T-helper 9 cell (primary cell): Measurements from ENCODE around the gene RALGAPA2.

Source experiments
- DNase-seq: peaks from one replicate; pipeline ENCODE4 v3.0.0-alpha.2; 2020

Gene RALGAPA2

GRCh38 chr20:20528861-20529260 is 183.6 kb downstream of the RALGAPA2 start:
- no peak for DNase-seq

- DNase-seq: no peak
These were observed 184.8 kb downstream of the RALGAPA2 start for GRCh38 chr20:20527661-20528060.

DNA sequence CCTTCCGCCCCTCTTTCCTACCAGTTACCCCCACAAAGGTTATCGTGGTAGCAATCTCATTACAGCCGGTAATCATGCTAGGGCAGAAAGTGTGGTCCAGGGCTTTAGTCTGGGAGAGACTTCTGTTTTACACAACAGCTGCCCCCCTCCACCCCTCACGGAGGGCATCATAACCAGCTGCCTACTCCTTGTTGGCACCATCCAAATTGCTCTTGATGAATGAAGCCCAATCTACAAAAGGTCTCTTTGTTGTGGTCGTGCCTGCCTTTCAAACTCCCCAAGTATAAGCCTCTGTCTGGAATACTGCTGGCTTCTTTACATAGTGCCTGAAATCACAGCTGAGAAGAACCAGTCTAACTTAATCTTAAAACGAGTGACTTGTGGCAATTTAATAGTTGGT is 186.7 kb downstream of the RALGAPA2 start:
- DNase-seq: no peak

DNA sequence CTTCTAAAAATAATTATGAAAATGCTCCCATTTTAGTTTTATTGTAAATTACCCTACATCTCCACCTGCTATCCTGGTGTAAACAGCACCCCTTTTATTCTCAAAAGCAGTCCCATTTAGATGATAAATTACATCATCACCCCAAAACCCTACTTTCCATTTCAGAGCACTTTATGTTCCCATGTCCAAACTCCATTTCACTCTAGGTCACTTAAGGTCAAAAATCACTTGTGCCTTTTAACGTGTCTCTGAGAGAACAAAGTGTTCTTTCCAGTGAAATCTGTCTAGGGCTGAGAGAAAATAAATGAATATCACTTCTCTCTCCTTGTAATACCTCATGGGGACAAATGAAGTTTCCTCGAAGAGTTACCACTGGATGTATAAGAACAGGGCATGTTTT is 187.2 kb downstream of the RALGAPA2 start:
- no peak for DNase-seq

- DNase-seq: no peak
These were observed 187.7 kb downstream of the RALGAPA2 start for GRCh38 chr20:20524756-20525155.

DNA sequence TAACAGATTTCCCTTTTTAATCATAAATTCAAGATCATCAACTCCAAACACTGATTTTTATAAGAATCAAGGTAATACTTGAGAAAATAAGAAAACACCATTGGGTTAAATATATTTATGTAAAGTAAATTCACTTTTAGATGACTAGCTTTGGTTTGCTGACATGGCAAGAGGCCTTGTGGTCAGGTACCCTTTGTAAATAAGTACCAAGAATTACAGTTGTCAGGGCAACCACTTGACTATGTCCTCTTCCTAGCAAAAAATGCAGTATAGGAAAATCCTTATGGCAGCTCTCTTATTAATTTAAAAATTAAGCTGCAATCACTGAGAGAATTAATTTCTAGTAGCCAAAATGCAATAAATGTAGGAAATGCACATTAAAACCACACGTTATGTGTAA is 190.7 kb downstream of the RALGAPA2 start:
- no peak for DNase-seq

DNA sequence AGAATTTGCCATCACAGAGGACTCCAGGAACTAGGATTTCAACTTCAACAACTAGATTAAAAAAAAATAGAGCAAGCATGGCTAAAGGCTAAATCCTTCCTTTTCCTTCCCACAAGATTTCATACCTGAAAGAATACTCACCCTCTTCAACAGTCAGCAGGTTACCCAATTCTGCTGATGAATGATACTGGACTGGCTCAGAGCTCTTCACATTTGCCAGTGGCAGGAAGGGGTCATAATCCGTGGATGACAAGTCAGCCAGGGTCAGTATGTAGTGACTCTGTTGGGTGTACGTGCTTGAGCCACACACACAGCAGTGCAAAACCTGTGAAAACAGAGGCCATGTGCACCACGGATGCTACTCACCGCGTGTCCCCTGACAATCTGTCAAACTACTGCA is 191.7 kb downstream of the RALGAPA2 start:
- no peak for DNase-seq

DNA sequence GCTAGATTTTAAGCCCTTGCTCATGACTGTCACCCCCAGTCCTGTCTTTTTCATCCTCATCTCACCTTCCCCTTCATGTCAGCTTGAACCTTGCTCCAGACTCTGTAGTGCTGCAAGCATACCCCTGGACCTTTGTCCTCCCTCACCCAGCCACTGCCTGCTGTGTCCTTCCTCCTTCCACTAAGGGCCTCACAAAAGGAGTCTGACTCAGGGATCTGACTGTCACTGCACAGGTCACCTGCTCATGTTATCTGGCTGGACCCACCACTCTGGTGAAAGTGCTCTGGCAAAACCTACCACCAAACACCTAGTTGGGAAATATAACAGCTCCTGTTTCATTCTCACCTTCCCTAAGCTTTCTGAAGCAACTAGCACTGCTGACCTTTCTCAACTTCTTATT is 193.2 kb downstream of the RALGAPA2 start:
- no peak for DNase-seq

DNA sequence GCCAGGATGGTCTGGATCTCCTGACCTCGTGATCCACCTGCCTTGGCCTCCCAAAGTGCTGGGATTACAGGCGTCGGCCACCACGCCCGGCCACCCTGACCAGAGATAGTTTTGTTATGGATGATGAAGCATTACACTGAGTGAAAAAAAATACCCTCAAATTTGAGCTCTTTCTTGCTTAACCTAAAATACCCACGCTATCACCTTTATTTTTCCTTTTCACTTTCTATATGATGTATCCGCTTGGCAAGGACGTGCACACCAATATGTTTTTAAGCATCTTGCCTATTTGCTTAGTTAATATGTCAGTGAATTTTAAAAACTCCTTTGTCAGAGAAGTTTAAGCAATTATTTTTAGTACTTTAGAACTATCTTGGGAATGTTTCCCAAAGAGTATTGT is 194.2 kb downstream of the RALGAPA2 start:
- DNase-seq: no peak

- no peak for DNase-seq
These were observed 195.1 kb downstream of the RALGAPA2 start for GRCh38 chr20:20517296-20517695.

- no peak for DNase-seq
These were observed 198.7 kb downstream of the RALGAPA2 start for GRCh38 chr20:20513720-20514119.

- DNase-seq: no peak
These were observed 206.9 kb downstream of the RALGAPA2 start for GRCh38 chr20:20505554-20505953.

GRCh38 chr20:20503777-20504530 is 208.5 kb downstream of the RALGAPA2 start:
- no peak for DNase-seq

- no peak for DNase-seq
These were observed 211.3 kb downstream of the RALGAPA2 start for GRCh38 chr20:20501128-20501527.

DNA sequence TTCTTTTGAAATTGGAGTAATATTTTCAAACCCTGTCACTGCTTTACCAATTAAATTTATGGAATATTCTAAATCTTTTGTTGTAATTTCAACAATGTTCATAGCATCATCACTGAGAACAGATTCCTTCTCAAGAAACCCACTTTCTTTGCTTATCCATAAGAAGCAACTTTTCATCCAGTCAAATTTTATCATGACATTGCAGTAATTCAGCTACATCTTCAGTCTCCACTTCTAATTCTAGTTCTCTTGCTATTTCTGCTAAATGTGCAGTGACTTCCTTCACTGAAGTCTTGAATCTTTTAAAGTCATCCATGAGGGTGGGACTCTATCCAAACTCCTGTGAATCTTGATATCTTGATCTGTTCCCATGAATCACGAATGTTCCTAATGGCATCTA is 212.1 kb downstream of the RALGAPA2 start:
- no peak for DNase-seq

- no peak for DNase-seq
These were observed 213.0 kb downstream of the RALGAPA2 start for GRCh38 chr20:20499439-20499838.

DNA sequence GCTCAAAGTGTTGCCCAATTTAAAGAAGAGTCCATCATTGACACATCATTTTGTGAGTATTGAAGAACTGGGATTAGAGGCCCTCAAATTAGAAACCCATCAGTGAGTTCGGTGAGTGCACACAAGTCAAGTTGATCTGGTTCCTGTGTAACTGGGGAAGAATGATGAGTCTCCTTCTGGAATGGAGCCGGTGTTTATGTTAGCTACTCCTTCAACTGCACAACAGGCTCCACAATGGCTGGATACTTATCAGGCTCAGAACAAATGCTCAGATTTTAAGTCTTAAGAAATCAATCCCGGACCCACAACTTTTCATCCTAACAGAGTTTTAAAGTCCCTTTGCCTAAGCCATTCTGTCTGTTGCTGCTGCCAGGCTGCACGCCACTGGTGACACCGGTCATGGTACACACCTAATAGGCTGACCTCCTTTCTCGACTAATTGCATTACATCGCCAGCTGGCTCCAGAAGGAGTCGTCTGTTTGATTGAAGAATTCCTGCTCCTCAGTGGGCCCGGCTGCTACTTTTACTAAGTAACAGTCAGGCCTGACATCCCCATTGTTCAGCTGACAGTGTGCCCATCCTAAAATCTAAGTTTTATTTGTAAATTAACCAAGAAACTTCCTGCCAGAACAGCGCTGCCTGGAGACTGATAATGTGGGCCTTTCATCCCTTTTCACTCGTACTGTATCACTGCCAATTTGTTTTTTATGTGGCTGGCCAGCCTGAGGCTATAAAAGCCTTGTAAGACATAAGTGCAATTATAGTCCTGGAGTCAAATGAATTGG is 214.2 kb downstream of the RALGAPA2 start:
- DNase-seq: no peak

DNA sequence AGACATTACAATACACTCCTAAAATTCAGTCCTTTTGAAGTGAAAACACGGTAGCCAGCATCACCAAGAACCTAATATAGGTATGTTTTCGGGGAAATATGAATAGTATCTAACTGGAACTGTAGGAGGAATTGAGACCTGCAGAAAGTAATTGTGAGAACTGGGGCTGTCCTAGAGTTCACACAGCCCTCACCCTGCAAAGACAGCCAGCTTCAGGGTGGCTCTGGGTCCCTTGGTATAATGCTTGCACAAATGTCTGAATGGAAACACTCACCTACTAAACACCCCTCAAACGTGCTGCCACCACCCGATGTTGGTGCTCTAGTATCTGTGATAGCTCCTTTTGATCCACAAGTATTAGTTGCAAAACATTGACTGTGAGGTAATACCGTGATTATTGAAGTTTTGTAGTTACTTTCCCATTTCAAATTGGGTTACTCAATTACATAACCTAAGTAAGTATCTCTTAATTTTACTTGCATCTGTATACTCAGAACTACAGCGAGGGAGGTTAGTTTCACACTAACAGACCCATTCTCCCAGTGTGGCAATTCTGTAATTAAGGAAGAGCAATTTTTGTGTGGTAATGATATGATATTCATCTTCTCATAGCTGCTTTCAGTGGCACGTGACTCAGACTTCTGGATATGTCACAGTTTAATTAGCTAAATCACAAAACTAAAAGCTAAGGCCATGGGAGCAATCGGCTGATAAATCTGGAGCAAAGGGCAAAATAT is 215.0 kb downstream of the RALGAPA2 start:
- no peak for DNase-seq

DNA sequence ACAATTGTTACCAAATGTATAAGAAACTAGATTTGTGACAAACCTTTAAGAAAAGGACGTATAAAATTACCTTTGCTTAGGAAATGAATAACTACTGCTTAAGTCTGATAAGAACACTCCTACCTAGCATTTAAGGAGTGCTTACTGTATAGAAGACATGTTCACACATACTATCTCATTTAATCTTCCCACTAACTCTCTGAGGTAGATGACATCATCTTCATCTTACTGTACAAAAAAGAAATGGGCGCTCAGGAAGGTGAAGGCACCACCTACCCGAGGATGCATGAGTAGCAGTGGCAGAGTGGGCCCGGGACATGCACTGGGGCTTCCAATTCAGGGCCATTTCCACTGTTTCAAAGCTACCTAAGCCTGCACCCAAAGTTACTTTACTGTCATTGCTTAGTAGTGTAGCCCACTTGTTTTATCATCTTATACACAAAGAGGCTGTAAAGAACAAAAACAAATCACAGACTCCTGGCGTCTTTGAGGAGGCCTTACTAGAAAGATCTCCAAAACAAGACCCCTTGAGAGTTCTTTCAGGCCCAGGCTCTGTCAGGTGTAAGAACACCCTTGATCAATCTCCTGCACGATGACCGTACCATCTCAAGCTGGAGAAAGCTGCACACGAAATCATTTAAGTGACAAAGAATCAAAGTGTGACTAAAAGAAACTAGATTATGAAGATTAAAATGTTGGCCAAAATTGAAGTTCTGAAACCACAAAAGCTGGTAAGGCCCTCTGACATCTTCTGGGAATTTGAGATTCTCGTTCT is 216.5 kb downstream of the RALGAPA2 start:
- DNase-seq: no peak

DNA sequence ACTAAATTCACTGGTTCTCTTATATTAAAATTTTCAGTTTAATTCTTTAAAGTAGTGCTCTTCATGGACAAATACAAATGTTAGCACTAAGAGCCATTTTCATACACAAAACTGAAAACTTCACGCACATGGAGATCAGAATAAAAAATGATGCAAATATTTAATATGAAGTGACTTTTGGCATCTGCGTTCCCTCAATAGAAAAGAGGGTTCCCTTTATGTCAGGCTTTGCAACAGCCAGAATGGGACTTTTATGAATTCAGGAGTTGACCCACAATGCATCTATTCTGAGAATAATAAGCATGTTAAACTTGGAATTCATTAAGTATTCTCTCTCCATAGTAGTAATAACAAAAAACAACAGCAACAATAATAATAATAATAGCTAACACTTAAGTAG is 218.7 kb downstream of the RALGAPA2 start:
- no peak for DNase-seq

DNA sequence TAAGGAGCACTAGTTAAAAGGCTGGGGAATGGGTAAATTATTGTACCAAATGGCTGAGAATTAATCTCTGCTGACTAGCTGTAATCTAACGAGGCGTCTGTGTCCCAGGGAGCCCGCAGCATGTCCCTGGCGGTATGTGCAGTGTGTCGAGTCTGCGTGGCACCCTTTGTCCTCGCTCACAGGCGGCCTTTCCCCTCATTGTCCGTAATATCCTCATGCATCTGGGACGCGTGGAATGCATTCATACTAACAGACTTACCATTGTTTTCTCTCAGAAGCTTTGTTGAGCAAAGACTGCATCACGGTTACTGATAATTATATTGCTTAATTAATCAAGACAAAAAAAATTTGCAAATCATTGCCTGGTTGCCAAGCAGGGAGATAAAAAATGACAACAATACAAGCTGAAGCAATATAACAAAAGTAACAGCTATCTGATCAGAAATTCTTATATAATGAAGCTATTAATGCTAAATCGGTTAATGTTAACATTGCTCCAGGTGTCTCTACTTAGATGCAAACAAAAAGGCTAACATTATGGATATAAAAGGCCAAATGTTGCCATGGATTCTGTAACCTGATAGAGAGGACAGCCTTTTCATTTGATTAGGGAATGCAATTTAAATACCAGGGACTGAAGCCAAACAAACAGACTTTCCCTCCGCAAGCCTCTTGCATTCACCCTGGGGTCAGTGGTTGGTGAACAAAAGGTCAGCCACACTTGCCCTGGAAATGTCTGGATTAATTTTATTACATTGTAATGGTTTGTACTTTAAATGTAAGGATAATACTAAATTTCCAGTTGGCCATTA is 219.7 kb downstream of the RALGAPA2 start:
- no peak for DNase-seq

DNA sequence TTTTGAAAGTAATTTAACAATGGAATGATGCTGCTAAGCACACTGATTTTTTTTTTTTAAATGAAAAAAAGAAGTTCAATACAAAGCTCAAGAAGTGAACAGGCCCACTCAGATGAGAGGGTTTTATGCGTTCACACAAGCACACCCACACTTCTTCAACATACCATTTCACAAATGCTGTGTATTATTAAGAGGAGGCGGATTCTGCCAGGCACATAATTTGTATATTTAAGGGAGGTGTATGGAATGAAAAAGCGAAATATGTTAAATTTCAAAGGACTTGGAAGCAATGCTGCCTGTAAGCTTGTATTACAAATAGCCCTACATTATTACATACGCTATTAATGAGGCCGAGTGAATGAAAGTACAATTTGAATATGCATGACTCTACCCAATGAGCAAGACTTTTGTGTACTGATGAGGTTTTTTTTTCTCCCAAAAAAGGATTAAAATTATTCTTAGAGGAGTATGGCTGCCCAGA is 220.6 kb downstream of the RALGAPA2 start:
- DNase-seq: no peak
